IMR-90 (cell line): ENCODE results near the gene USH2A.

Experiments used
- BHLHE40 ChIP-seq: fragments of 150-350 bp; IDR thresholded peaks from 2 replicates; pipeline ENCODE4 v1.6.1; 2016; ENCODE audit warnings: mild to moderate bottlenecking, low read depth, low read length
- CEBPB ChIP-seq: IDR thresholded peaks from 2 replicates; pipeline ENCODE4 v1.6.1; 2012; ENCODE audit warnings: low read depth, low read length, improper control_type of control experiment
- CHD1 ChIP-seq: IDR thresholded peaks from 2 replicates; pipeline ENCODE4 v1.6.1; 2012; ENCODE audit warnings: low read depth, low read length, improper control_type of control experiment
- MAZ ChIP-seq: IDR thresholded peaks from 2 replicates; pipeline ENCODE4 v1.6.1; 2012; ENCODE audit warnings: low read depth, mild to moderate bottlenecking, low read length, improper control_type of control experiment, moderate library complexity, borderline replicate concordance
- MXI1 ChIP-seq: IDR thresholded peaks from 2 replicates; pipeline ENCODE4 v1.6.1; 2012; ENCODE audit warnings: low read depth, mild to moderate bottlenecking, low read length, moderate library complexity, borderline replicate concordance
- NFE2L2 ChIP-seq: fragments of 150-350 bp; IDR thresholded peaks from 2 replicates; pipeline ENCODE4 v1.6.1; 2016; ENCODE audit warnings: low read depth, mild to moderate bottlenecking, low read length
- POLR2A ChIP-seq: IDR thresholded peaks from 2 replicates; pipeline ENCODE4 v1.6.1; 2012; ENCODE audit warnings: mild to moderate bottlenecking, low read depth, low read length
- RAD21 ChIP-seq: IDR thresholded peaks from 2 replicates; pipeline ENCODE4 v1.6.1; 2012; ENCODE audit warnings: low read length, improper control_type of control experiment
- RFX5 ChIP-seq: IDR thresholded peaks from 2 replicates; pipeline ENCODE4 v1.8.0; 2012; ENCODE audit warnings: low read depth, mild to moderate bottlenecking, low read length, moderate library complexity
- TF ChIP-seq, protein P1 (sequence below): conservative IDR thresholded peaks from 2 replicates; pipeline ENCODE4 v1.5.1; 2012; ENCODE audit warnings: mild to moderate bottlenecking, low read depth, low read length, improper control_type of control experiment
- TF ChIP-seq, protein P2 (sequence below): fragments of 150-350 bp; IDR thresholded peaks from 2 replicates; pipeline ENCODE4 v1.6.1; 2016; ENCODE audit warnings: low read depth, mild to moderate bottlenecking, low read length, moderate library complexity, borderline replicate concordance

DNA sequence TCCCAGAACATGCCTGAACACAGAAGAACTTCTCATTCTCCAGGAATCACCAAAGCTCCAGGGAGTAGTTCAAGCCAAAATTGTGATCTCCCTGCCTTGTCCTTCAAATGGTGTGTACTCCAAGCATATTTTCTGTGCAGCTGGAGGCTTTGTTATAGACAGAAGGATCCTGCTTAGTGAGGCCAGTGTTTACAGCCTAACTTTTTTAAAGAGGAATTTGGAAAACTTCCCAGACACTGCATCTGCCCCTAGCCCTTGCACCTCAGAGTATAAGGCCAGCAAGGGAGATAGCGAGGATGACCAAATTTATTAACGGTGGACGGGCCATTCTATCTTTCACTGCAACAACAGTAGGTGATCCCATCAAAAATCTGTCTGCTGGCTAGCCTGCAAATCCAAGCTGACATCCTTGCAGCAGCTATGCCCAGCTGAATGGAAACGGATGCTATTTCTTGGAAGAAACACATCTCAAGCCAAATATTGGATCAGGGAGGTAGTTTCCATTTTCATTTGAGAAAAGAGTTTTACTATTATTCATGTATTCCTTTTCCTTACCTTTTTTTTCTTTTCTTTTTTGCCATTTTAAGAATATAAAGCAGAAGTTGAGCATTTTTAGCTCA, 249.8 kb downstream of the USH2A start:
- TF ChIP-seq RFX5 (no peak), CHD1 (no peak), CEBPB (no peak), POLR2A (no peak), BHLHE40 (no peak), MXI1 (no peak), RAD21 (no peak), NFE2L2 (no peak), MAZ (no peak)
- TF ChIP-seq, protein P1, sequence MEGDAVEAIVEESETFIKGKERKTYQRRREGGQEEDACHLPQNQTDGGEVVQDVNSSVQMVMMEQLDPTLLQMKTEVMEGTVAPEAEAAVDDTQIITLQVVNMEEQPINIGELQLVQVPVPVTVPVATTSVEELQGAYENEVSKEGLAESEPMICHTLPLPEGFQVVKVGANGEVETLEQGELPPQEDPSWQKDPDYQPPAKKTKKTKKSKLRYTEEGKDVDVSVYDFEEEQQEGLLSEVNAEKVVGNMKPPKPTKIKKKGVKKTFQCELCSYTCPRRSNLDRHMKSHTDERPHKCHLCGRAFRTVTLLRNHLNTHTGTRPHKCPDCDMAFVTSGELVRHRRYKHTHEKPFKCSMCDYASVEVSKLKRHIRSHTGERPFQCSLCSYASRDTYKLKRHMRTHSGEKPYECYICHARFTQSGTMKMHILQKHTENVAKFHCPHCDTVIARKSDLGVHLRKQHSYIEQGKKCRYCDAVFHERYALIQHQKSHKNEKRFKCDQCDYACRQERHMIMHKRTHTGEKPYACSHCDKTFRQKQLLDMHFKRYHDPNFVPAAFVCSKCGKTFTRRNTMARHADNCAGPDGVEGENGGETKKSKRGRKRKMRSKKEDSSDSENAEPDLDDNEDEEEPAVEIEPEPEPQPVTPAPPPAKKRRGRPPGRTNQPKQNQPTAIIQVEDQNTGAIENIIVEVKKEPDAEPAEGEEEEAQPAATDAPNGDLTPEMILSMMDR = no peak
- TF ChIP-seq, protein P2, sequence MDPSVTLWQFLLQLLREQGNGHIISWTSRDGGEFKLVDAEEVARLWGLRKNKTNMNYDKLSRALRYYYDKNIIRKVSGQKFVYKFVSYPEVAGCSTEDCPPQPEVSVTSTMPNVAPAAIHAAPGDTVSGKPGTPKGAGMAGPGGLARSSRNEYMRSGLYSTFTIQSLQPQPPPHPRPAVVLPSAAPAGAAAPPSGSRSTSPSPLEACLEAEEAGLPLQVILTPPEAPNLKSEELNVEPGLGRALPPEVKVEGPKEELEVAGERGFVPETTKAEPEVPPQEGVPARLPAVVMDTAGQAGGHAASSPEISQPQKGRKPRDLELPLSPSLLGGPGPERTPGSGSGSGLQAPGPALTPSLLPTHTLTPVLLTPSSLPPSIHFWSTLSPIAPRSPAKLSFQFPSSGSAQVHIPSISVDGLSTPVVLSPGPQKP = no peak
